Stimulated activated CD8-positive, alpha-beta memory T cell treated with anti-CD3 and anti-CD28 coated beads, Interleukin-15, amount 100 ng/mL, for 48 hours (primary cell): ENCODE results near the gene LRTM2.

Experiments used
- DNase-seq, 2 donors: peaks; one replicate each; pipeline ENCODE4 v3.0.0-alpha.2; 2020; ENCODE audit warnings: low read depth in 2 of 2

LRTM2 gene

GRCh38 chr12:1797991-1798640, 22.2 kb upstream of the LRTM2 start:
- no peak for DNase-seq

GRCh38 chr12:1798641-1799020, 21.7 kb upstream of the LRTM2 start:
- DNase-seq = no peak

DNA sequence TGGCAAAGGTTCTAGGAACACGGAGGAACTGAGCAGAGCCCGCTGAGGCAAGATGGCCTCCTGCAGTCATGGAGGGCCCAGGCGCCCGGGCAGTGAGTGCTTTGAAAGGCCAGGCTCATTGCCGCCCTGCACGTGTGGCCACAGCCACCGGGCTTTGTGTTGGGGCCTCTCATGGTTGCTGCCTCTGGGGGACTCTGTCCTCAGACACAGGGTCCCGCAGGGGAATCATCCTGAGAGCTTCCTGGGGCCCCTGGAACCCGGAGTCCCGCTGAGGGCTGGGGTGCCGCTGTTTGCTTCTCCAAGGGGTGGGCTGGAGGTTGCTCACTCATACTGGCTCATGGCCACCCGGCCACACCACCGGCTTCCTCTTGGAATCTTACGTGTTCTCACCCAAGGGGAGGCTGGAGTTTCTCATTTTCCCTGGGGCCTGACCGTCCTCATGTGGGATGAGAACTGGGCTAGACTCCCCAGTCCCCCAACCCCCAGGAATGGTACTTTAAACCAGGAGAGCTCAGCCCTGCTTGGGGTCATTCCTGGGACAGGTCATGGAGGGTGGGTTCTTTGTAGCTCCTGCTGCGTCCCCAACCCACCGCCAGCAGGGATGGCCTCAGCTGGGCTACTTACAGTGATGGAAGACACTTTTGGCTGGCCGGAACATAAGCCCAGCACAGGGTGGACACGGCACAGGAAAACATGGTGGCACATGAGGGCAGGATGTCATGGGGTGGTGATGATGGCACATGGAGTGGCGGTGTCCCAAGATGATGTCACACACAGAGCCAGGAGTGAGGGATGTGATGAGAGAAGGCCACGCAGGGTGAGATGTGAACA, 21.1 kb upstream of the LRTM2 start:
- DNase-seq = no peak

DNA sequence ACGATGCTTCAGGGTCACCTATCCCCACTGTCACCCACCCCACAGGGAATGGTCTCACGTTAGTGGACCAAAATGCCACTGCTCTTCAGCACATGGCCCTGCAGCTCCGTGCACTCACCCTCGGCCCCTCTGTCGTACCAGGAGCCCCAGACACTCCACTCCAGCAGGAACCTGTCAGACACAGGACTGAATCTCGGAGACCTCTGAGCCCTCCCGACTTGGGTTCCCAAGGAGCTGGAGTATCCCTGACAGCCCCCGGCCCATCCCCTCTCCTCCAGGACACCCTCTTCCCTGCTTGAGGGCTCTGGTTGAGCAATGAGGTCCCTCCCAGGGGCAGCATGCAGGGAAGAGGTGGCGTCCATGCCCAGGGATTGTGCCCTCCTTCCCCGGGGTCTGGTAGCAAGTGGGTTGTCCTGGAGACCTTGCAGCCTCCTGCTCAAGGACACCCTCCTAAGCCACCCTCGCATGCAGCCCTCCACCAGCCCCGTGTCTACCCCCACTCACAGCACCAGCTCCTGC, 20.4 kb upstream of the LRTM2 start:
- DNase-seq = no peak

GRCh38 chr12:1800401-1801302, 19.7 kb upstream of the LRTM2 start:
- no peak for DNase-seq

GRCh38 chr12:1801303-1801975, 18.9 kb upstream of the LRTM2 start:
- no peak for DNase-seq

DNA sequence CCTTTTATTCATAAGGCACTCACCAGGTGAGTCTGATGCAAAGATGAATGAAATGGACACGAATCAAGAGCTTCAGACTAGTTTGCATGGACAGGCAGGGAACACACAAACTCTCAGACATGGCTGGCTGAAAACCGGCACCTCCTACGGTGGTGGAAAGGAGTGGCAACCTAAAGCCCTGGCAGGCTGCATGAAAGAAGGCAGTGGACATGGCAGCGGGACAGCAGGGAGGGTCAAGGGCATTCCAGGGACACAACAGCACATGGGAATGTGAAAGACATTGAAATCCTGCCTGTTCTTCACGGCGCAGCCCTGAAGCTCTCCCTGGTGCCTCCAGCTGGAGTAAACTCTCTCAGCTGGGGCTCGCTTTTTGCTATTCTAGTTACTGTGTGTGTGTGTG, 16.6 kb upstream of the LRTM2 start:
- DNase-seq = no peak

DNA sequence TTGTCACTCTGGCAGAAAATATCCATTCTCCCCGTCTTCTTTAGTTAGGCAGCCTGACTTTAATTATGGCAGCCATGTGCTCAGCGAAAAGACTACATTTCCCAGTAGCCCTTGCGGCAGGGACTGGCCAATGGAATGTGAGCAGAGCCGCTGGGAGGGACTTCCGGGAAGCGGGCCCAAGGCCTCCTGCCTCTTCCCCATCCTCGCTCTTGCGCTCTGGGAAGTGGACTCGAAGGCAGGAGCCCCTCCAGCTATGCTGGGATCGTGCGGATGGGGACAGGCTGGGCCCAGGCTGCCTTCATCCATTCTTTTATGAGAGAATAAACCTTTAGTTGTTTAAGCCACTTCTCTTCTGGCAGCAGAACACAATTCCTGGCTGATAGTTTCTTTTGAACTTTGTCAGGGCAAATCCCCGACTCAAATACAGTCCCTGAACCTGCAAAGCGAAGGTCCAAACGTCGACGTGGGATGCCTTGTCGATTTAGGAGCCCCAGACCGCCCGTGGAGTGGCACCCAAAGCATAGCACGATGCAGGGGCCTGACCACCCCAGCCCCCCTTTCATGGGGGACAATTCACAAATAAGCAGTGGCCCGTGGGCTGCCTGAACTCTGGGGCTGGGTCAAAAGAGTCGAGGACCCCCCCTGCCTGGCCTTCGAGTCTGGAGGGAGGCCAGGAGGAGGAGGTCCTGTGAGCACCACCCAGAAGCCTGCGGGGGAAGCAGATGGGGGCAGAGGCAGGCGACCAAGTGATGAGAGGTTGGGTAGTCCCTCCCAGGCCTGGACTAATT, 15.6 kb upstream of the LRTM2 start:
- DNase-seq = peak; percentile 72 to 73

DNA sequence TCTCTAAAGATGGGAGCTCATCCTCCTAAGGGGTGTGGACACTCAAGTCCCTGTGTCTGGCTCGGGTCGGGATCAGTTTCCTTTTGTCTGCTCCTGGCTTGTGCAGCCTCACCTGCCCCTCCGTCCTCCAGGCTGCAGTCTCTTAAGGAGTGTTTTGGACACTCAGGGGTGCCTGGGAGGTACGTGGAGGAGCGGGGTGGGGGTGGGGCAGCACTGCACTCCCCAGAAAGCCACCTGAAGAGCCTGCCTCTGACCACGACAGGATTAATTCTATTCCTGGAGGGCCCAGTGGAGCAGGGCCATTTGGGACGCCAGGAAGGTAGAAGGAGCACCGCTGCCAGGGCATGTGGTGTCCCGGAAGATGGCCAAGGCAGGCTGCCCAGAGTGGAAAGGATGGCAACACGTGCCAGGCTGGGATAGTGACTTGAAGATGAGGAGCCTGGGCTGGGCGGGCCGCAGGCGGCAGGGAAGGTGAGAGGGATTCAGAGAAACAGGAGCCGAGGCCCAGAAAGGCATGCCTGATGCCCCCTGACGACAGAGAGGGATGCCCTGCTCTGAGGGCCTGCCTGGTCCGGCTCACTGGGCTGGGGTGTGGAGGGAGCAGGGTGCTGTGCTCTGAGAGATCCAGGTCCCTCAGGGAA, 14.8 kb upstream of the LRTM2 start:
- DNase-seq = no peak

GRCh38 chr12:1806301-1807086, 13.9 kb upstream of the LRTM2 start:
- no peak for DNase-seq

- no peak for DNase-seq
Observed at GRCh38 chr12:1807087-1807860, 13.1 kb upstream of the LRTM2 start.

DNA sequence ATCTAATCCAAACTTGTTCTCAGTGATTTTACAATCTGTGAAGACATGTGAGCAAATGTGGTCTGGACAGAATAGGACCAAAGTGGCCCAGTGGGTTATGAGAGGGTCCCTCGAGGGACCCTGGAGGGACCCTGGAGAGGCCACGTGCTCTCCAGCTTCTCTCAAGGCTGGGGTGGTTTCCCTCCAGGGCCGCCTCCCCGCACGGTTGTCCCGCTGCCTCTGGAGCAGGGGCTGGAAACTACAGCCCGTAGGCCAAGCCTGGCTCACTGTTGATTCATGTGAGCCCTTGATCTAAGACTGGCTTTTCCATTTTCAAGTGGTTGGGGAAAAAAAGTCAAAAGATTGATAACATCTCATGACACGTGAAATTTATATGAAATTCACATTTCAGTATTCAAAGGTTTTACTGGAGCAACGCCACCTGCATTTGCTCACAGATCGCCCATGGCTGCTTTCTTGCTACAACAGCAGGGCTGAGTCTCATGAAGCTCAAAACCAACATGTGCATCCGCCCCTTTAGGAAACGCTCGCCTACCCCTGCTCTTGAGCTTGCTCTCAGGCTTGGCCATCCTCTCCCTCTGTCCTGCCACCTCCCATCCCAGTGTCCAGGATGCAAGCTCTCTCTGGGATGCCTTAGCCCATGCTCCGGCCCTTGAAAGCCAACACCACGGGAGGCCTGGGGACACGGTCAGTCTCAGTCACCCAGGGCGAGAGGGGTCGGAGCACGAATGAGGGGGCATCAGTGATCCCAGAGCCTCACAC, 12.1 kb upstream of the LRTM2 start:
- no peak for DNase-seq

DNA sequence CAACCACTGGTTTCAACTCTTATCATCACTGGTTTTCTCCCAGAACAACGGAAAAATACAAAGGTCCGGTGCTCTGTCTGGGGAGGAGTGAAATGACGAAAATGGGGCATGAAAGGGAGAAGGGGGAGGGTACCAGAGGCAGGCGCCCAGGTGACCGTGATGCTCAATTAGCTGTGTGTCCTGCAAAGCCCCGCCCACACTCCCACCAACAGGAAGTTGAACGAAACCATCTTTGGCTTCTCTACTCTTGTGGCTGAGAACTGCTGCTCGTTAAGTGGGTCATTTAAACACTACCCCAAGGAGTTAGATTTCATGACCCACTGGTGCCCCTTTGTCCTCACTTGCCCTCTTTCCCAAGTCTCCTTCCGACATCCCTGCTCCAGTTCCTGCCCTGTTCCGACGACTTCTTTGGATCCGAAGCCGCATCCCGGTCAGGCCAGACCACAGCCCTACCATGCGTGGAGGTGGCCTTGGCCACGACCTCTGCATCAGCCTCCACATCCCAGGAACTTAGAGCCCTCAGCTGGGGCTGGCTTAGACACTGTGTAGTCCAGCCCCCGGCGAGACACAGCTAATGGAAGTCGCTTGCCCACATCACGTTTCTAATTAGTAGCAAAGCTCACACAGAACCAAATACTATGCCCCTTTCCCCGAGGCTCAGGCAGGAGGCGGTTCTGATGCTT, 11.4 kb upstream of the LRTM2 start:
- DNase-seq = no peak

DNA sequence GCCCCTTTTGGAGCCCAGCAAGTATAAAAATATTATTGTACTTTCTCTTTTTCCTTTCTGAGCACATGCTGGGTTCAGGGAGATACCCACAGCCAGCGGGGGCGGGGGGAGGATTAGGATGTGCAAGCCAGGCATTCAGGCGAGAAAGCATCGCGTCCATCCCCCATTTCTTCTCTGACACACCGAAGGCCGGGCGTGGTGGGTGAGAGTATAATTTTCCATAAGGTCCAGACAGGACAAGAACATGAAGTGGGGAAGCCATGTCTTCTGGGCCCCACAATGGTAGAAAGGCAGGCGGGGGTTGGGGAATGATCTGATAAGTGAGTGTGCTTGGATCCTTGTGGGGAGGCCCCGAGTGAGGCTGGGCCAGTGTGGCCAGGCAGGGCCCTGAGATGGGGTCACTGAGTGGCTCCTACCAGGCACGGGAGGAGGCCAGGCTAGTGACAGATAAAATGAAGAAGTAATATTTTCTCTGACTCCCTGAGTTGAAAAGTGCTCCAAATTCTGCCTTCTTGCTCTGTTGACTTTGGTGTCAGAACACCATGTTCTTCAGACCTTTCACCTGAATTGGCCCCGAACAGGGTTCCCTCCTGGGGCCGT, 10.7 kb upstream of the LRTM2 start:
- no peak for DNase-seq

GRCh38 chr12:1810201-1810930, 10.0 kb upstream of the LRTM2 start:
- DNase-seq = no peak

GRCh38 chr12:1810931-1811280, 9.5 kb upstream of the LRTM2 start:
- no peak for DNase-seq
